ENCODE results near the gene TRIO. TPM values are rescaled to one million over a fixed set of nuclear protein-coding genes. Genes with fewer than 3 reads are reported as not detected.

TRIO gene
- total and polyA plus RNA-seq, 2 experiments from 2014 or later: 18.5 to 78.2 TPM

- Histone ChIP-seq H3K79me2 (peaks cover 35% of the 10 kb centered on the region), H3K4me2 (peak overlapping the region; percentile 65), H3K27ac (peak overlapping the region; percentile 54), H3K27me3 (no peaks in the 10 kb centered on the region), H3K36me3 (replicated peaks; ENCODE audit: insufficient read depth, low read depth) (no peaks in the 10 kb centered on the region), H4K20me1 (ENCODE audit: insufficient read depth, poor library complexity, severe bottlenecking) (no peaks in the 10 kb centered on the region), H3K4me3 (no peak overlapping the region), H3K9me3 (ENCODE audit: low read depth) (no peaks in the 10 kb centered on the region), H3K9me2 (replicated peaks; ENCODE audit: insufficient read depth) (no peaks in the 10 kb centered on the region), H3K4me1 (ENCODE audit: insufficient read depth) (peaks cover 36% of the 10 kb centered on the region), H2AFZ (no peak overlapping the region)
- 80% methylated on average over 4 of the region's 4 CpGs for WGBS (ENCODE audit: low lambda C conversion rate, missing lambda C conversion rate)
- DNase-seq (ENCODE audit: low spot score): no peak
- TF ChIP-seq CTCF (IDR thresholded peaks at IDR 0.05; ENCODE audit: poor library complexity) (no peak), EZH2phosphoT487 (IDR thresholded peaks at IDR 0.05; ENCODE audit: low read depth, severe bottlenecking, unreplicated experiment) (no peak), EZH2 (IDR thresholded peaks at IDR 0.05; ENCODE audit: borderline replicate concordance) (no peak)
These were observed 301.9 kb downstream of the TRIO start for GRCh38 chr5:14445013-14445412.

- Histone ChIP-seq H3K9me3 (ENCODE audit: low read depth) (no peaks in the 10 kb centered on the region), H3K9me2 (replicated peaks; ENCODE audit: insufficient read depth) (no peaks in the 10 kb centered on the region), H2AFZ (no peak overlapping the region), H3K4me3 (no peak overlapping the region), H3K27ac (peak overlapping the region; percentile 54), H4K20me1 (ENCODE audit: insufficient read depth, poor library complexity, severe bottlenecking) (no peaks in the 10 kb centered on the region), H3K79me2 (peaks cover 35% of the 10 kb centered on the region), H3K36me3 (replicated peaks; ENCODE audit: insufficient read depth, low read depth) (no peaks in the 10 kb centered on the region), H3K4me1 (ENCODE audit: insufficient read depth) (peaks cover 43% of the 10 kb centered on the region), H3K4me2 (peak overlapping the region; percentile 60), H3K27me3 (no peaks in the 10 kb centered on the region)
- TF ChIP-seq EZH2phosphoT487 (IDR thresholded peaks at IDR 0.05; ENCODE audit: low read depth, severe bottlenecking, unreplicated experiment): no peak
- no peak for TF ChIP-seq CTCF (IDR thresholded peaks at IDR 0.05; ENCODE audit: poor library complexity)
- no peak for TF ChIP-seq EZH2 (IDR thresholded peaks at IDR 0.05; ENCODE audit: borderline replicate concordance)
- no peak for DNase-seq (ENCODE audit: low spot score)
- 30% methylated on average over 13 of the region's 15 CpGs for WGBS (ENCODE audit: low lambda C conversion rate, missing lambda C conversion rate)
These were observed 302.6 kb downstream of the TRIO start for GRCh38 chr5:14445576-14446290.

- no peak for TF ChIP-seq EZH2 (IDR thresholded peaks at IDR 0.05; ENCODE audit: borderline replicate concordance)
- no peak for TF ChIP-seq EZH2phosphoT487 (IDR thresholded peaks at IDR 0.05; ENCODE audit: low read depth, severe bottlenecking, unreplicated experiment)
- TF ChIP-seq CTCF (IDR thresholded peaks at IDR 0.05; ENCODE audit: poor library complexity): no peak
- Histone ChIP-seq H3K4me2 (no peak overlapping the region), H3K36me3 (replicated peaks; ENCODE audit: insufficient read depth, low read depth) (no peaks in the 10 kb centered on the region), H3K79me2 (peaks cover 25% of the 10 kb centered on the region), H3K27me3 (no peaks in the 10 kb centered on the region), H3K9me3 (ENCODE audit: low read depth) (no peaks in the 10 kb centered on the region), H3K27ac (peak overlapping the region; percentile 61), H4K20me1 (ENCODE audit: insufficient read depth, poor library complexity, severe bottlenecking) (no peaks in the 10 kb centered on the region), H3K4me1 (ENCODE audit: insufficient read depth) (peaks cover 57% of the 10 kb centered on the region), H3K4me3 (no peak overlapping the region), H2AFZ (no peak overlapping the region), H3K9me2 (replicated peaks; ENCODE audit: insufficient read depth) (no peaks in the 10 kb centered on the region)
- no peak for DNase-seq (ENCODE audit: low spot score)
- WGBS (ENCODE audit: low lambda C conversion rate, missing lambda C conversion rate): 73% methylated on average over 17 of the region's 17 CpGs
These were observed 305.1 kb downstream of the TRIO start for GRCh38 chr5:14447958-14448911.
